CD4-positive, alpha-beta T cell treated with Interleukin-21 for 1 hour (primary cell): ENCODE data around the gene PRAMEF5.
"Not testable (repeated sequence)": the region's sequence is repeated elsewhere in the genome, so short reads cannot be mapped to it uniquely, and the experiment has no call there.

Experiments
- DNase-seq: peaks from one replicate; pipeline ENCODE4 v3.0.0-alpha.2; 2020

Gene PRAMEF5

GRCh38 chr1:13279617-13280016, 25.6 kb downstream of the PRAMEF5 start:
- DNase-seq, result not testable (repeated sequence)

- not testable (repeated sequence) for DNase-seq
These were observed 31.0 kb downstream of the PRAMEF5 start, which contains the start of gene PRAMEF8 for GRCh38 chr1:13285037-13285436. Gene PRAMEF8, minus strand, starts transcription at chr1:13285137. Its CDS starts 1,046 bp downstream, at chr1:13284091.

GRCh38 chr1:13289030-13289429, 35.0 kb downstream of the PRAMEF5 start:
- not testable (repeated sequence) for DNase-seq

- DNase-seq, result not testable (repeated sequence)
These were observed 43.4 kb downstream of the PRAMEF5 start for GRCh38 chr1:13297216-13297931.

- DNase-seq, result not testable (repeated sequence)
These were observed 44.7 kb downstream of the PRAMEF5 start for GRCh38 chr1:13298699-13299098.

GRCh38 chr1:13302197-13302596, 48.2 kb downstream of the PRAMEF5 start:
- not testable (repeated sequence) for DNase-seq

GRCh38 chr1:13303239-13303638, 49.2 kb downstream of the PRAMEF5 start, which contains the start of gene PRAMEF33:
Gene PRAMEF33, plus strand, starts transcription at chr1:13303539. Its CDS starts 2,416 bp downstream, at chr1:13305955.
- DNase-seq, result not testable (repeated sequence)
